H1 (cell line): ENCODE results near the gene LTO1. TPM values are rescaled to one million over a fixed set of nuclear protein-coding genes. Genes with fewer than 3 reads are reported as not detected.

Experiments used
- CTCF ChIA-PET: fragments of 300-600 bp; sonication (Branson Sonifier 250); formaldehyde crosslinking; loops from one replicate; lab custom pipeline; 2021; ENCODE audit not compliant: partially characterized antibody; lab: Charles Lee
- POLR2A ChIA-PET: fragments of 300-600 bp; sonication (Branson Sonifier 250); formaldehyde crosslinking; loops from one replicate; lab custom pipeline; 2021; ENCODE audit warnings: inconsistent platforms; ENCODE audit not compliant: partially characterized antibody; lab: Charles Lee
- DNase-seq, 2 experiments: peaks; one replicate each; pipeline versions ENCODE4 v3.0.0 to v3.0.0-alpha.2; 2010 to 2022; ENCODE audit warnings: low spot score in 2 of 2, low read depth in 1 of 2, mixed read lengths in 1 of 2
- FAIRE-seq: peaks from 2 replicates; lab custom pipeline; 2011; peaks lifted over from hg19 to GRCh38; lab: Jason Lieb, UNC
- H2AFZ ChIP-seq: 2 replicates; pipeline ENCODE4 v1.8.1; 2012; ENCODE audit warnings: low read length, inconsistent platforms
- H2AK5ac ChIP-seq: 2 replicates; pipeline ENCODE4 v1.6.1; 2013; ENCODE audit warnings: low read depth, low read length
- H2BK120ac ChIP-seq: replicated peaks from 2 replicates; pipeline ENCODE3; 2013; ENCODE audit warnings: low read depth, low read length, inconsistent platforms
- H2BK12ac ChIP-seq: 2 replicates; pipeline ENCODE4 v1.6.1; 2013; ENCODE audit warnings: low read depth, low read length
- H2BK15ac ChIP-seq: 2 replicates; pipeline ENCODE4 v1.6.1; 2013; ENCODE audit warnings: low read length
- H2BK20ac ChIP-seq: 2 replicates; pipeline ENCODE4 v1.6.1; 2013; ENCODE audit warnings: low read length
- H2BK5ac ChIP-seq: 2 replicates; pipeline ENCODE4 v1.6.1; 2013; ENCODE audit warnings: low read depth, low read length
- H3K14ac ChIP-seq: 2 replicates; pipeline ENCODE4 v1.6.1; 2013; ENCODE audit warnings: inconsistent platforms; ENCODE audit not compliant: insufficient read length
- H3K18ac ChIP-seq: 2 replicates; pipeline ENCODE4 v1.6.1; 2013; ENCODE audit warnings: low read length; ENCODE audit errors: extremely low read depth
- H3K23ac ChIP-seq: 2 replicates; pipeline ENCODE4 v1.6.1; 2013; ENCODE audit warnings: inconsistent platforms; ENCODE audit not compliant: insufficient read length
- H3K23me2 ChIP-seq: 2 replicates; pipeline ENCODE4 v1.6.1; 2013; ENCODE audit warnings: low read depth, low read length
- H3K27ac ChIP-seq: 2 replicates; pipeline ENCODE4 v1.6.1; 2011; ENCODE audit warnings: low read depth, low read length, inconsistent platforms
- H3K27me3 ChIP-seq, 4 experiments: replicated peaks in 1 of 4; 1 replicate in 1 of 4; 2 replicates in 3 of 4; pipeline versions ENCODE4 v1.6.1 to v1.8.1; 2011 to 2013; ENCODE audit warnings: low read length in 3 of 4, mild to moderate bottlenecking in 3 of 4, inconsistent platforms in 2 of 4, mixed read lengths in 2 of 4, moderate library complexity in 1 of 4; ENCODE audit not compliant: control insufficient read depth in 3 of 4, insufficient read depth in 3 of 4; ENCODE audit errors: extremely low read depth in 1 of 4
- H3K36me3 ChIP-seq, 4 experiments: 2 replicates each; pipeline versions ENCODE4 v1.6.1 to v1.8.1; 2011 to 2013; ENCODE audit warnings: mild to moderate bottlenecking in 4 of 4, low read length in 3 of 4, moderate library complexity in 2 of 4, control low read depth in 1 of 4, inconsistent platforms in 1 of 4; ENCODE audit not compliant: insufficient read depth in 4 of 4, control insufficient read depth in 2 of 4
- H3K4ac ChIP-seq: replicated peaks from 2 replicates; pipeline ENCODE3; 2013; ENCODE audit warnings: low read length, low read depth, mixed read lengths, inconsistent platforms; ENCODE audit not compliant: insufficient read length
- H3K4me1 ChIP-seq, 4 experiments: replicated peaks in 1 of 4; 1 replicate in 1 of 4; 2 replicates in 3 of 4; pipeline versions ENCODE4 v1.6.1 to v1.8.1; 2011 to 2013; ENCODE audit warnings: low read length in 3 of 4, inconsistent platforms in 2 of 4, mixed read lengths in 1 of 4; ENCODE audit not compliant: insufficient read depth in 4 of 4, control insufficient read depth in 3 of 4
- H3K4me2 ChIP-seq, 2 experiments: 2 replicates each; pipeline versions ENCODE4 v1.6.1 to v1.8.1; 2011 to 2013; ENCODE audit warnings: low read depth in 2 of 2, low read length in 2 of 2, control low read depth in 1 of 2, inconsistent platforms in 1 of 2, mild to moderate bottlenecking in 1 of 2; ENCODE audit not compliant: insufficient read depth in 1 of 2
- H3K4me3 ChIP-seq, 4 experiments: fragments of 200-600, 300-600 bp in 1 of 4; sonication (generic), shearing (Covaris generic), sonication (Bioruptor Twin) in 1 of 4; 2 replicates each; pipeline versions ENCODE4 v1.5.1 to v1.8.1; 2011 to 2016; ENCODE audit warnings: low read length in 4 of 4, low read depth in 3 of 4, control low read depth in 2 of 4, inconsistent platforms in 2 of 4, mild to moderate bottlenecking in 2 of 4, mixed read lengths in 1 of 4, moderate library complexity in 1 of 4; ENCODE audit not compliant: insufficient read depth in 2 of 4; ENCODE audit errors: extremely low read depth in 1 of 4
- H3K56ac ChIP-seq: replicated peaks from 2 replicates; pipeline ENCODE3; 2013; ENCODE audit warnings: low read depth, mild to moderate bottlenecking, mixed read lengths, low read length, inconsistent platforms; ENCODE audit not compliant: insufficient read length
- H3K79me1 ChIP-seq: 2 replicates; pipeline ENCODE4 v1.6.1; 2013; ENCODE audit warnings: low read depth, low read length, control low read depth
- H3K79me2 ChIP-seq, 2 experiments: 2 replicates each; pipeline versions ENCODE4 v1.6.1 to v1.8.1; 2012 to 2013; ENCODE audit warnings: low read length in 2 of 2, mild to moderate bottlenecking in 2 of 2, inconsistent platforms in 1 of 2; ENCODE audit not compliant: insufficient read depth in 2 of 2, control insufficient read depth in 1 of 2
- H3K9ac ChIP-seq, 4 experiments: replicated peaks in 1 of 4; 1 replicate in 1 of 4; 2 replicates in 3 of 4; pipeline versions ENCODE4 v1.6.1 to v1.8.1; 2011 to 2013; ENCODE audit warnings: low read depth in 3 of 4, low read length in 3 of 4, control low read depth in 2 of 4, mild to moderate bottlenecking in 2 of 4, moderate library complexity in 2 of 4, inconsistent platforms in 1 of 4; ENCODE audit errors: extremely low read depth in 1 of 4
- H3K9me3 ChIP-seq, 2 experiments: 2 replicates each; pipeline versions ENCODE4 v1.6.1 to v1.8.1; 2012 to 2013; ENCODE audit warnings: mild to moderate bottlenecking in 2 of 2, moderate library complexity in 2 of 2, control low read depth in 1 of 2, inconsistent platforms in 1 of 2, low read depth in 1 of 2, low read length in 1 of 2, mixed read lengths in 1 of 2; ENCODE audit not compliant: insufficient read depth in 2 of 2
- H4K20me1 ChIP-seq, 2 experiments: replicated peaks in 1 of 2; 2 replicates each; pipeline versions ENCODE3 to v1.8.1; 2011 to 2013; ENCODE audit warnings: inconsistent platforms in 2 of 2, low read length in 2 of 2, mild to moderate bottlenecking in 1 of 2; ENCODE audit not compliant: insufficient read depth in 2 of 2, control insufficient read depth in 1 of 2
- H4K5ac ChIP-seq: 2 replicates; pipeline ENCODE4 v1.6.1; 2013; ENCODE audit warnings: low read length, low read depth, mixed read lengths, inconsistent platforms; ENCODE audit not compliant: insufficient read length
- H4K8ac ChIP-seq: 2 replicates; pipeline ENCODE4 v1.8.0; 2013; ENCODE audit warnings: mild to moderate bottlenecking, moderate library complexity, low read length, inconsistent platforms; ENCODE audit not compliant: insufficient read depth; ENCODE audit errors: extremely low read depth
- H4K91ac ChIP-seq: replicated peaks from 2 replicates; pipeline ENCODE3; 2013; ENCODE audit warnings: low read length, mixed read lengths, inconsistent platforms; ENCODE audit not compliant: insufficient read length
- KDM4A ChIP-seq: IDR thresholded peaks from one replicate; pipeline ENCODE4 v1.7.1; 2012; ENCODE audit warnings: low read depth, mild to moderate bottlenecking, moderate library complexity, low read length, inconsistent platforms; ENCODE audit not compliant: severe bottlenecking
- whole genome bisulfite sequencing, 2 experiments: shearing (Covaris generic) in 1 of 2; methylation state at CpG; one replicate each; pipeline versions ENCODE4 v1.1.6 to v1.1.7; 2013 to 2015; ENCODE audit warnings: low lambda C conversion rate in 2 of 2, mixed read lengths in 2 of 2, inconsistent platforms in 1 of 2, low coverage in 1 of 2, missing lambda C conversion rate in 1 of 2; ENCODE audit not compliant: insufficient replicate concordance in 2 of 2, insufficient coverage in 1 of 2, insufficient read length in 1 of 2; ENCODE audit errors: extremely low coverage in 1 of 2, missing lambda C conversion rate in 1 of 2; 5-methylcytosine and 5-hydroxymethylcytosine counted together
- polyA plus RNA-seq, 7 experiments: library from polyadenylated mRNA; depleted of rRNA in 3 of 7; stranded (reverse) in 5 of 7; unstranded in 2 of 7; fragments of >200 nt in 5 of 7; fragments of 200-250 nt in 2 of 7; gene quantifications; 1 replicate in 5 of 7; 2 replicates in 1 of 7; 4 replicates in 1 of 7; pipeline versions ENCODE4 v1.2.1 to v1.2.3, GENCODE V29; 2011 to 2013; ENCODE audit warnings: missing spikeins in 2 of 7, mixed read lengths in 2 of 7
- total RNA-seq: library from RNA; stranded (reverse); fragmentation: NEBNext Ultra II Directional; extraction: Animal tissue kit (Norgen Biotek cat#: 25700); gene quantifications from 2 replicates; pipeline ENCODE4 v1.2.1, GENCODE V29; 2021
- TF ChIP-seq, protein P1 (sequence below): IDR thresholded peaks from 2 replicates; pipeline ENCODE4 v1.6.1; 2012; ENCODE audit warnings: low read length, inconsistent platforms

LTO1 gene
- total and polyA plus RNA-seq, 2 of the 8 experiments (the other 6 are each of a cell fraction or from before 2014, with no cell fraction given) = 15.4 to 21.3 TPM

DNA sequence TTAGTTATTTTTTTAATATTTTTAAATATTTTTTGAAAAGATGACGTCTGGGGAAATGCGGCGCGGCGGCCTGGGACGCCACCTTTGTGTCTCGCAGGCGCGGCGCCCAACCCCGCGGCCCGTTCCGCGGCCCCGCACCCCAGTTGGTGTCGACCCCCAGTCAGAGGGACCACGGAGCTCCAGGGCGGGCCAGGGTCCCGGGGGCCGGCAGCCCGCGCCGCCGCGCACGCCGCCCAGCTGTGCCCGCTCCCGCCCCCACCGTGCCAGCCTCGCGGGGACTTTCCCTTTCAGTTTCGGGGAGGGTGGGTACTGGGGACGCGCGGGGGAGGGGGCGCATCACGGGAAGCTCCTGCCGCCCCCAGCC, 32.6 kb downstream of the LTO1 start:
- TF ChIP-seq KDM4A = peak; percentile 9
- TF ChIP-seq, protein P1, sequence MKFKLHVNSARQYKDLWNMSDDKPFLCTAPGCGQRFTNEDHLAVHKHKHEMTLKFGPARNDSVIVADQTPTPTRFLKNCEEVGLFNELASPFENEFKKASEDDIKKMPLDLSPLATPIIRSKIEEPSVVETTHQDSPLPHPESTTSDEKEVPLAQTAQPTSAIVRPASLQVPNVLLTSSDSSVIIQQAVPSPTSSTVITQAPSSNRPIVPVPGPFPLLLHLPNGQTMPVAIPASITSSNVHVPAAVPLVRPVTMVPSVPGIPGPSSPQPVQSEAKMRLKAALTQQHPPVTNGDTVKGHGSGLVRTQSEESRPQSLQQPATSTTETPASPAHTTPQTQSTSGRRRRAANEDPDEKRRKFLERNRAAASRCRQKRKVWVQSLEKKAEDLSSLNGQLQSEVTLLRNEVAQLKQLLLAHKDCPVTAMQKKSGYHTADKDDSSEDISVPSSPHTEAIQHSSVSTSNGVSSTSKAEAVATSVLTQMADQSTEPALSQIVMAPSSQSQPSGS = no peak
- no peak overlapping the region; the same call in 1 of the 2 replicates for H3K18ac ChIP-seq
- no peak overlapping the region for H2BK120ac ChIP-seq
- peaks cover 13 to 35% (median 23%) of the 10 kb centered on the region in 4 experiments; a peak in 6 of 8 replicates for H3K36me3 ChIP-seq
- no peak overlapping the region for H4K5ac ChIP-seq
- H4K8ac ChIP-seq = no peak overlapping the region
- H3K79me2 ChIP-seq = peaks cover 0 to 34% of the 10 kb centered on the region in 2 experiments; a peak in 2 of 4 replicates
- no peak for DNase-seq
- no peak overlapping the region for H3K23ac ChIP-seq
- H2BK5ac ChIP-seq = no peak overlapping the region
- no peak overlapping the region for H3K4ac ChIP-seq
- H3K4me2 ChIP-seq = peak overlapping the region; percentile 92; a peak in 3 of 4 replicates
- H4K91ac ChIP-seq = no peak overlapping the region
- no peak overlapping the region for H2BK15ac ChIP-seq
- POLR2A ChIA-PET = interaction anchor here (1.1 to 13.2 kb wide), 9 partner anchors 8 to 540 kb away, joined by 3 to 197 read pairs (median 7); partner anchors contain the start of gene MYEOV
- FAIRE-seq = no peak
- peaks cover 0 to 8% (median 3%) of the 10 kb centered on the region in 4 experiments; a peak in 5 of 7 replicates for H3K27me3 ChIP-seq
- H2AK5ac ChIP-seq = no peak overlapping the region
- no peak overlapping the region for H2BK20ac ChIP-seq
- no peak overlapping the region for H3K56ac ChIP-seq
- H3K23me2 ChIP-seq = peaks cover 18% of the 10 kb centered on the region; the same call in 1 of the 2 replicates
- H3K9me3 ChIP-seq = no peaks in the 10 kb centered on the region
- H4K20me1 ChIP-seq = peaks cover 14 to 20% of the 10 kb centered on the region in 2 experiments
- no peak overlapping the region for H3K14ac ChIP-seq
- WGBS, 2 experiments = 0% methylated on average over 1 of the region's 40 CpGs; no CpG with 5 or more reads in 1 of the 2 experiments
- H3K9ac ChIP-seq = peak overlapping the region in 2 of 4 experiments; percentile 56 to 74; a peak in 4 of 7 replicates
- H2AFZ ChIP-seq = no peak overlapping the region
- H3K4me1 ChIP-seq = peaks cover 0 to 14% (median 7%) of the 10 kb centered on the region in 4 experiments; a peak in 6 of 7 replicates
- H3K4me3 ChIP-seq = peak overlapping the region; percentile 90 to 97 (median 95)
- no peak overlapping the region for H3K27ac ChIP-seq
- peaks cover 6% of the 10 kb centered on the region; the same call in 1 of the 2 replicates for H3K79me1 ChIP-seq
- CTCF ChIA-PET = interaction anchor here (0.7 to 5.5 kb wide), 14 partner anchors 14 to 539 kb away, joined by 3 to 36 read pairs (median 6); partner anchors contain the start of gene MYEOV
- no peak overlapping the region for H2BK12ac ChIP-seq
